Measurements from ENCODE around the gene ACOXL.
"Not testable (repeated sequence)": the region's sequence is repeated elsewhere in the genome, so short reads cannot be mapped to it uniquely, and the experiment has no call there.

Gene ACOXL

DNA sequence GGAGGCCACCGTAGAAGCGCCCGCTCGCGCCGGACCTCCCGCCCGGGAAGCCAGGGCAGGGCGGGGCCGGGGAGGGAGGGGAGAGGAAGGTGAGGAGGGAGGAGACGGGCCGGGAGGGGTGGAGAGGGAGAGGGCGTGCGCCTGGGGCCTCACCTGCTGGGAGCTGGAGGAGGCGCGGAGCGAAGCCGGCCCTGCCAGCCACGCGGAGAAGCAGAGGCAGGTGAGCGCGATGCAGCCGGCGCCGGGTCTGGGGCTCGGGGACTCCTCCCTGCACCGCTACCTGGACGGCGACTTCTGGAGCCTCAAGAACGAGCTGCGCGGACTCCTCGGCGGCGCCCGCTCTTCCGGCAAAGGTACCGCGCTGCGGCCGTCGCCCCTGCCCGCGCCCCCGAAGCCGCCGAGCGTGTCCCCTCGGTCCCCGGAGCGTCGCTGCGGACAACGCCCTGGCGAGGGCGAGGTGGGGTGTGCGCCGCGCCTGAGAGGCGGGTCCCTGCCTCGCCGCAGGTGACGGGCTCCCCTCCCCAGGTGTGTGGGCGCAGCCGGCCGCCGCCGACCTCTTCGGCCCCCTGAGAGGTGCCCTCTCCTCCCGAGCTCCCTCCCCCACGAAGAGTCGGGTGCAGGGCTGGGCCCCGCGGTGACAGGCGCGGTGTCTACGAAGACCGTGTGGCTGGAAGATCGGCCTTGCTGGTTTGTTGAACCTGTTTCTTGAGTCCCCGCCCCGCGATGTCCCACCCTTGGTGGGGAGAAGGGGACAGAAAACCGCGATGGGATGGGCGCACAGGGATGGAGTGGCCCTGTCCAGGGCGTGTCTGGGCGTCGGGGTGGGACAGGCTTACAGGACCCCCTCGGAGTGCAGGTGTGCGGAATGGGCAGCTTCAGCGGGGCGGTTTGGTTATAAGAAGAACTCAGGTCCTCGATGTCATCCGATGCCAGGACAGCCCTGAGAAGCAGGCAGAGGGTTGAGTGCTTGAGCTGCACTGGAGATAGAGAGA, at the start of gene ACOXL:
TSS of gene ACOXL (plus strand) at position 152 of the 992 bp plus-strand sequence. CDS start 35,817 bp downstream, outside the sequence.
- H3K9ac ChIP-seq: no peak within 1 kb of the TSS
- H2AFZ ChIP-seq: peak within 1 kb of the TSS; percentile 80
- H3K4me1 ChIP-seq: no peaks in the 10 kb centered on the region
- no peaks in the 10 kb centered on the region for H3K79me2 ChIP-seq
- no peak within 1 kb of the TSS for H3K27ac ChIP-seq
- peak within 1 kb of the TSS; percentile 71 for H3K4me2 ChIP-seq (ENCODE audit: low read length)
- no peaks in the 10 kb centered on the region for H3K9me3 ChIP-seq (ENCODE audit: control insufficient read depth, low read length)
- TF ChIP-seq, protein P1, sequence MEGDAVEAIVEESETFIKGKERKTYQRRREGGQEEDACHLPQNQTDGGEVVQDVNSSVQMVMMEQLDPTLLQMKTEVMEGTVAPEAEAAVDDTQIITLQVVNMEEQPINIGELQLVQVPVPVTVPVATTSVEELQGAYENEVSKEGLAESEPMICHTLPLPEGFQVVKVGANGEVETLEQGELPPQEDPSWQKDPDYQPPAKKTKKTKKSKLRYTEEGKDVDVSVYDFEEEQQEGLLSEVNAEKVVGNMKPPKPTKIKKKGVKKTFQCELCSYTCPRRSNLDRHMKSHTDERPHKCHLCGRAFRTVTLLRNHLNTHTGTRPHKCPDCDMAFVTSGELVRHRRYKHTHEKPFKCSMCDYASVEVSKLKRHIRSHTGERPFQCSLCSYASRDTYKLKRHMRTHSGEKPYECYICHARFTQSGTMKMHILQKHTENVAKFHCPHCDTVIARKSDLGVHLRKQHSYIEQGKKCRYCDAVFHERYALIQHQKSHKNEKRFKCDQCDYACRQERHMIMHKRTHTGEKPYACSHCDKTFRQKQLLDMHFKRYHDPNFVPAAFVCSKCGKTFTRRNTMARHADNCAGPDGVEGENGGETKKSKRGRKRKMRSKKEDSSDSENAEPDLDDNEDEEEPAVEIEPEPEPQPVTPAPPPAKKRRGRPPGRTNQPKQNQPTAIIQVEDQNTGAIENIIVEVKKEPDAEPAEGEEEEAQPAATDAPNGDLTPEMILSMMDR (IDR thresholded peaks at IDR 0.05): no peak
- H3K27me3 ChIP-seq (ENCODE audit: control insufficient read depth, insufficient read depth, low read length): no peaks in the 10 kb centered on the region
- H3K36me3 ChIP-seq (ENCODE audit: control insufficient read depth, insufficient read depth, low read length): no peaks in the 10 kb centered on the region
- H3K4me3 ChIP-seq (ENCODE audit: low read depth, low read length): peak within 1 kb of the TSS; percentile 41

DNA sequence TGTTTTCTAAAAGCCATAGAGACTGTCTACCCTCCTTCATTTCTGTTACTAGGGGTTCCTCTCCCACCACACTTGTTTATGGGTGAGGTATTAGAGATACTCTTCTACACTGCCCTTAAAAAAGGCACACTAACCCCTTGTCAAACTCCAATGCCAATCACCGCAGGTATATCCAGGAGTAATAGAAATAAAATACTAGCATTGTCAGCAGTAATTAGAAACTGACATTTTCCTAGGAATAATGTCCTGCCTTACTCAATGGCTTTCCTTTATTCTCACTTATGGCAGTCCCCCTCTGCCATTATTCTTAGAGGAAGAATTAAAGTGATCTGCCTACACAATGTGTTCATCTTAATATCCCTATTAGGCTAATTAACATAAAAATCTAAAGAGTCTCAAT, 49.5 kb upstream of the ACOXL start:
- H3K4me1 ChIP-seq: no peaks in the 10 kb centered on the region
- TF ChIP-seq, protein P1 (IDR thresholded peaks at IDR 0.05): no peak
- H3K4me2 ChIP-seq (ENCODE audit: low read length): no peak overlapping the region
- H3K9ac ChIP-seq: no peak overlapping the region
- H3K4me3 ChIP-seq (ENCODE audit: low read depth, low read length): no peak overlapping the region
- H3K36me3 ChIP-seq (ENCODE audit: control insufficient read depth, insufficient read depth, low read length): no peaks in the 10 kb centered on the region
- no peaks in the 10 kb centered on the region for H3K79me2 ChIP-seq
- no peak overlapping the region for H2AFZ ChIP-seq
- no peaks in the 10 kb centered on the region for H3K9me3 ChIP-seq (ENCODE audit: control insufficient read depth, low read length)
- H3K27me3 ChIP-seq (ENCODE audit: control insufficient read depth, insufficient read depth, low read length): no peaks in the 10 kb centered on the region
- H3K27ac ChIP-seq: no peak overlapping the region

DNA sequence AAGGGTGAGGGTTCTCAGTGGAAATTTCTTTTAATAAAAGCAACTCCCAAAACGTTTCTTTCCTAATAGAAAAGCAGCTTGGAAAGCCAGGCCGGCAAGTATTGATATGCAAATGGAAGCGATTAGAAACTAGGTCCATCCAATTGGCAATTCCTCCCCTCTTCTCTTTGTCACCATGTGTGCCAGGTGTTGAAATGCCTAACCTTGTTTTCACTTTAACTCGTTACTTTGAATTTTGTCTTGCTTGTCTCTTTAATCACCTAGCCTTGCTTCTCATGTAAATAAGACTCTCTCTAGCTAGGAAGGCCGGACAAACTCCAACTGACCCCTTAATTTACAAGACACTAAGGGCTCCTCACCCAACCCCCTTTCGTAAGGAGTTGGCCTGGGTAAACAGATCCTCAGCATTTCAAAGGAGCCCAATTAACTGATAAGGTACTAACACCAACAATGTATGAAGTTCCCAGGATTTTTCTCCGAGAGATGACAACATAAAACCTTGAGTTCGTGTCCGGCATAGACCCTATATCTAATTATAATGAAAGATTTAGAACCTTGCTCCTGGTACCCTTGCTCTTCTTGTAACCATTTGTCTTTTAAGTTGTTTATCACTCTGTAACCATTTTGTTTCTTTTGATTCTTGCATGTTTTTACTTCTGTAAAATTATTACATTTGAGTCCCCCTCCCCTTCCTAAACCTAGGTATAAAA, 44.4 kb upstream of the ACOXL start:
- H3K4me3 ChIP-seq (ENCODE audit: low read depth, low read length); H3K79me2 ChIP-seq; H3K4me2 ChIP-seq (ENCODE audit: low read length); H3K36me3 ChIP-seq (ENCODE audit: control insufficient read depth, insufficient read depth, low read length); H2AFZ ChIP-seq; H3K9ac ChIP-seq; H3K4me1 ChIP-seq; H3K9me3 ChIP-seq (ENCODE audit: control insufficient read depth, low read length); H3K27ac ChIP-seq; H3K27me3 ChIP-seq (ENCODE audit: control insufficient read depth, insufficient read depth, low read length): not testable (repeated sequence)

DNA sequence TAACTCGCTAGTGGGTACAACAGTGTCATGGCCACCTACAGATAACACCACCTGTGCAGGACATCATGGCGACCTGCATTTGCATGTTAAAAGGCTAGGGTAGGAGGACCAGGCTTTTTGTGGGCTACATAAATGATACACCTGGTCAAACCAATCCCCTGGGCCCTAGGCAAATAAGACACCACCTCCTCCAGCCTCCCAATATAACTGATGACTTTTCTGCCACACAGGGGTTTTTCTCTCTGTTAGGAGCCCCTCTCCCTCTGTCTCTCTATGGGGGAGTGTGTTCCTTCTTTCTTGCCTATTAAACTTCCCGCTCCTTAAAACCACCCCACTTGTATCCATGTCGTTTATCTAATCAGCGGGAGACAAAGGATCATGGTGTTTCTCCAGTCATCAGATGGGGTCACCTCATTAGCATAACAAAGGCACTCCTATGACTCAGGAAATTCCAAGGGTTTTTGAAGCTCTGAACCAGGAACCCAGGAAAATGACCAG, 43.7 kb upstream of the ACOXL start:
- H3K27ac ChIP-seq: no peak overlapping the region
- no peaks in the 10 kb centered on the region for H3K9me3 ChIP-seq (ENCODE audit: control insufficient read depth, low read length)
- no peak overlapping the region for H3K4me3 ChIP-seq (ENCODE audit: low read depth, low read length)
- H3K27me3 ChIP-seq (ENCODE audit: control insufficient read depth, insufficient read depth, low read length): no peaks in the 10 kb centered on the region
- no peaks in the 10 kb centered on the region for H3K79me2 ChIP-seq
- H2AFZ ChIP-seq: no peak overlapping the region
- TF ChIP-seq, protein P1 (IDR thresholded peaks at IDR 0.05): no peak
- no peaks in the 10 kb centered on the region for H3K4me1 ChIP-seq
- no peaks in the 10 kb centered on the region for H3K36me3 ChIP-seq (ENCODE audit: control insufficient read depth, insufficient read depth, low read length)
- H3K9ac ChIP-seq: no peak overlapping the region
- H3K4me2 ChIP-seq (ENCODE audit: low read length): no peak overlapping the region
